ENCODE measurements around the gene PAPPA2. TPM values are rescaled to one million over a fixed set of nuclear protein-coding genes. Genes with fewer than 3 reads are reported as not detected.

The PAPPA2 gene
- total and polyA plus RNA-seq, 10 of the 15 experiments (the other 5 are each of a cell fraction or from before 2014, with no cell fraction given), result under 0.01 to 0.06 (median 0.03) TPM; not detected in 7

- Histone ChIP-seq H3K27ac (ENCODE audit: control insufficient read depth, insufficient read depth) (no peak overlapping the region), H3K27me3 (replicated peaks in 1 of 2; ENCODE audit: control insufficient read depth in 2 of 2, insufficient read depth in 2 of 2, low read length in 1 of 2) (no peaks in the 10 kb centered on the region), H3K36me3 (ENCODE audit: control insufficient read depth in 2 of 2, insufficient read depth in 2 of 2, low read length in 1 of 2) (no peaks in the 10 kb centered on the region), H3K4me1 (ENCODE audit: control insufficient read depth, insufficient read depth, low read length) (no peaks in the 10 kb centered on the region), H3K4me3 (no peak overlapping the region), H3K4me2 (ENCODE audit: control insufficient read depth, insufficient read depth) (no peak overlapping the region), H3K9ac (ENCODE audit: control insufficient read depth, insufficient read depth, low read length) (no peak overlapping the region), H3K79me2 (ENCODE audit: control insufficient read depth, insufficient read depth, low read length) (no peaks in the 10 kb centered on the region), H2AFZ (ENCODE audit: control insufficient read depth, low read depth, low read length) (no peak overlapping the region), H3K9me3 (replicated peaks; ENCODE audit: control insufficient read depth, insufficient read depth, low read length) (no peaks in the 10 kb centered on the region), H4K20me1 (ENCODE audit: control insufficient read depth, insufficient read depth) (no peaks in the 10 kb centered on the region)
- ChIA-PET POLR2A (no interaction called here), CTCF (no interaction called here), SMC1A (ENCODE audit: uncharacterized antibody, unreplicated experiment) (no interaction called here), RAD21 (ENCODE audit: unreplicated experiment) (no interaction called here)
- intact Hi-C loops (cut with micrococcal nuclease; ENCODE audit: unreplicated experiment), result no loop called here
- in situ Hi-C loops (cut with MboI), result no loop called here
- FAIRE-seq, result no peak
- BruUV-seq (replicated peaks), result no TSS peak
- no peak for ATAC-seq
- WGBS (ENCODE audit: insufficient coverage, insufficient replicate concordance, low lambda C conversion rate, missing lambda C conversion rate), result 19% methylated on average over 3 of the region's 3 CpGs
- DNase-seq (ENCODE audit: low read depth, low spot score), result no peak
- no peak for TF ChIP-seq SUZ12 (IDR thresholded peaks at IDR 0.05; ENCODE audit: unreplicated experiment)
- no peak for TF ChIP-seq CBX5 (IDR thresholded peaks at IDR 0.05; ENCODE audit: low read depth)
- no peak for TF ChIP-seq CHD2 (IDR thresholded peaks at IDR 0.05; ENCODE audit: borderline replicate concordance, low read depth, low read length)
- TF ChIP-seq HDAC2 (IDR thresholded peaks at IDR 0.05), result no peak
- TF ChIP-seq SMAD5 (IDR thresholded peaks at IDR 0.05; ENCODE audit: low read depth), result no peak
- no peak for TF ChIP-seq RFX5 (IDR thresholded peaks at IDR 0.05; ENCODE audit: low read depth, low read length)
- no peak for TF ChIP-seq BHLHE40 (IDR thresholded peaks at IDR 0.05; ENCODE audit: borderline replicate concordance in 1 of 2, low read depth in 2 of 2, low read length in 1 of 2)
- TF ChIP-seq, protein P1, sequence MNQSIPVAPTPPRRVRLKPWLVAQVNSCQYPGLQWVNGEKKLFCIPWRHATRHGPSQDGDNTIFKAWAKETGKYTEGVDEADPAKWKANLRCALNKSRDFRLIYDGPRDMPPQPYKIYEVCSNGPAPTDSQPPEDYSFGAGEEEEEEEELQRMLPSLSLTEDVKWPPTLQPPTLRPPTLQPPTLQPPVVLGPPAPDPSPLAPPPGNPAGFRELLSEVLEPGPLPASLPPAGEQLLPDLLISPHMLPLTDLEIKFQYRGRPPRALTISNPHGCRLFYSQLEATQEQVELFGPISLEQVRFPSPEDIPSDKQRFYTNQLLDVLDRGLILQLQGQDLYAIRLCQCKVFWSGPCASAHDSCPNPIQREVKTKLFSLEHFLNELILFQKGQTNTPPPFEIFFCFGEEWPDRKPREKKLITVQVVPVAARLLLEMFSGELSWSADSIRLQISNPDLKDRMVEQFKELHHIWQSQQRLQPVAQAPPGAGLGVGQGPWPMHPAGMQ (IDR thresholded peaks at IDR 0.05; ENCODE audit: borderline replicate concordance), result no peak
- TF ChIP-seq GABPA (IDR thresholded peaks at IDR 0.05; ENCODE audit: low read depth), result no peak
- no peak for TF ChIP-seq CTCF (IDR thresholded peaks at IDR 0.05 in 2 of 3, conservative IDR thresholded peaks at IDR 0.05 in 1 of 3; ENCODE audit: control insufficient read depth in 2 of 3, extremely low read depth in 1 of 3, insufficient read depth in 1 of 3, low read depth in 3 of 3, low read length in 3 of 3)
- TF ChIP-seq ZBED1 (IDR thresholded peaks at IDR 0.05; ENCODE audit: borderline replicate concordance), result no peak
- TF ChIP-seq, protein P2, sequence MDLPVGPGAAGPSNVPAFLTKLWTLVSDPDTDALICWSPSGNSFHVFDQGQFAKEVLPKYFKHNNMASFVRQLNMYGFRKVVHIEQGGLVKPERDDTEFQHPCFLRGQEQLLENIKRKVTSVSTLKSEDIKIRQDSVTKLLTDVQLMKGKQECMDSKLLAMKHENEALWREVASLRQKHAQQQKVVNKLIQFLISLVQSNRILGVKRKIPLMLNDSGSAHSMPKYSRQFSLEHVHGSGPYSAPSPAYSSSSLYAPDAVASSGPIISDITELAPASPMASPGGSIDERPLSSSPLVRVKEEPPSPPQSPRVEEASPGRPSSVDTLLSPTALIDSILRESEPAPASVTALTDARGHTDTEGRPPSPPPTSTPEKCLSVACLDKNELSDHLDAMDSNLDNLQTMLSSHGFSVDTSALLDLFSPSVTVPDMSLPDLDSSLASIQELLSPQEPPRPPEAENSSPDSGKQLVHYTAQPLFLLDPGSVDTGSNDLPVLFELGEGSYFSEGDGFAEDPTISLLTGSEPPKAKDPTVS (IDR thresholded peaks at IDR 0.05; ENCODE audit: low read depth, low read length), result no peak
- no peak for TF ChIP-seq POLR2AphosphoS2 (IDR thresholded peaks at IDR 0.05; ENCODE audit: low read depth, low read length)
- TF ChIP-seq WRNIP1 (IDR thresholded peaks at IDR 0.05; ENCODE audit: borderline replicate concordance, low read depth, low read length), result no peak
- no peak for TF ChIP-seq ZNF24 (IDR thresholded peaks at IDR 0.05)
- no peak for TF ChIP-seq EZH2 (IDR thresholded peaks at IDR 0.05; ENCODE audit: borderline replicate concordance, control insufficient read depth, low read depth, low read length)
- TF ChIP-seq IKZF1 (conservative IDR thresholded peaks at IDR 0.05), result no peak
Measured at GRCh38 chr1:176541663-176542062, 78.7 kb downstream of the PAPPA2 start.
